ENCODE results near the gene TTC34. TPM values are rescaled to one million over a fixed set of nuclear protein-coding genes. Genes with fewer than 3 reads are reported as not detected.

TTC34 gene
- total RNA-seq, 1 experiment from 2014 or later: 0.61 TPM

- no peak for TF ChIP-seq AFF4 (CRISPR knock-in tag; IDR thresholded peaks at IDR 0.05; ENCODE audit: borderline replicate concordance)
- TF ChIP-seq FOXP4 (CRISPR knock-in tag; IDR thresholded peaks at IDR 0.05): no peak
- no peak for TF ChIP-seq E2F1 (CRISPR knock-in tag; IDR thresholded peaks at IDR 0.05)
- no peak for TF ChIP-seq EMX1 (CRISPR knock-in tag; IDR thresholded peaks at IDR 0.05)
- no peak for TF ChIP-seq RORB (CRISPR knock-in tag; IDR thresholded peaks at IDR 0.05)
- no peak for TF ChIP-seq ZNF423 (CRISPR knock-in tag; IDR thresholded peaks at IDR 0.05)
- TF ChIP-seq ZNF138 (CRISPR knock-in tag; conservative IDR thresholded peaks at IDR 0.05): no peak
- TF ChIP-seq HMGA2 (CRISPR knock-in tag; IDR thresholded peaks at IDR 0.05): no peak
These were observed 10.3 kb downstream of the TTC34 start (continued) for GRCh38 chr1:2791027-2791760.

GRCh38 chr1:2789986-2790581, 11.4 kb downstream of the TTC34 start:
- ATAC-seq (no peak), DNase-seq (ENCODE audit: low spot score) (peak; percentile 25)
- Mint-ChIP-seq H3K27ac (no peak overlapping the region), H3K4me1 (peaks cover 9% of the 10 kb centered on the region), H3K36me3 (peaks cover 32% of the 10 kb centered on the region), H3K4me3 (no peak overlapping the region), H3K9me3 (peaks cover 40% of the 10 kb centered on the region), H3K27me3 (ENCODE audit: low read depth) (peaks cover 5% of the 10 kb centered on the region)
- CTCF ChIA-PET: interaction anchor here (1.8 kb wide), 1 partner anchor 16 kb away, joined by 6 read pairs; no protein-coding TSS in a partner anchor
- TF ChIP-seq USF1 (CRISPR knock-in tag; IDR thresholded peaks at IDR 0.05) (no peak), CTCF (IDR thresholded peaks at IDR 0.05) (no peak), MAX (CRISPR knock-in tag; IDR thresholded peaks at IDR 0.05) (no peak), NFE2L1 (CRISPR knock-in tag; IDR thresholded peaks at IDR 0.05) (no peak), CBFB (CRISPR knock-in tag; IDR thresholded peaks at IDR 0.05; ENCODE audit: low read depth) (no peak), ZNF281 (CRISPR knock-in tag; IDR thresholded peaks at IDR 0.05) (no peak), TEAD1 (CRISPR knock-in tag; IDR thresholded peaks at IDR 0.05) (no peak)
- POLR2A ChIA-PET: no interaction called here
